Measurements from ENCODE around the gene PPM1G. TPM values are rescaled to one million over a fixed set of nuclear protein-coding genes. Genes with fewer than 3 reads are reported as not detected.

Gene PPM1G, protein sequence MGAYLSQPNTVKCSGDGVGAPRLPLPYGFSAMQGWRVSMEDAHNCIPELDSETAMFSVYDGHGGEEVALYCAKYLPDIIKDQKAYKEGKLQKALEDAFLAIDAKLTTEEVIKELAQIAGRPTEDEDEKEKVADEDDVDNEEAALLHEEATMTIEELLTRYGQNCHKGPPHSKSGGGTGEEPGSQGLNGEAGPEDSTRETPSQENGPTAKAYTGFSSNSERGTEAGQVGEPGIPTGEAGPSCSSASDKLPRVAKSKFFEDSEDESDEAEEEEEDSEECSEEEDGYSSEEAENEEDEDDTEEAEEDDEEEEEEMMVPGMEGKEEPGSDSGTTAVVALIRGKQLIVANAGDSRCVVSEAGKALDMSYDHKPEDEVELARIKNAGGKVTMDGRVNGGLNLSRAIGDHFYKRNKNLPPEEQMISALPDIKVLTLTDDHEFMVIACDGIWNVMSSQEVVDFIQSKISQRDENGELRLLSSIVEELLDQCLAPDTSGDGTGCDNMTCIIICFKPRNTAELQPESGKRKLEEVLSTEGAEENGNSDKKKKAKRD
- 100 to 1,000 TPM in 1 of 3 donors, 10 to 100 TPM in 2; 84.3 to 105 (median 95.1) TPM for polyA plus RNA-seq (ENCODE audit: insufficient read length in 3 of 3)
- long read RNA-seq, donor 1, transcript PPM1G-201 (10 exons, 2,311 nt): major isoform, 12 of 64 reads
- long read RNA-seq, donor 1, partial matches to known transcripts: 51 of 64 reads
- long read RNA-seq, donor 1, other reads (novel, unspliced or antisense): 0 of 64 reads
- long read RNA-seq, donor 2, transcript PPM1G-201 (10 exons, 2,311 nt): major isoform, 8 of 31 reads
- long read RNA-seq, donor 2, partial matches to known transcripts: 23 of 31 reads
- long read RNA-seq, donor 2, other reads (novel, unspliced or antisense): 0 of 31 reads
- long read RNA-seq, donor 3, transcript PPM1G-201 (10 exons, 2,311 nt): major isoform, 14 of 86 reads
- long read RNA-seq, donor 3, partial matches to known transcripts: 71 of 86 reads
- long read RNA-seq, donor 3, other reads (novel, unspliced or antisense): 0 of 86 reads
- long read RNA-seq, donor 4, transcript PPM1G-201 (10 exons, 2,311 nt): major isoform, 15 of 99 reads
- long read RNA-seq, donor 4, partial matches to known transcripts: 64 of 99 reads
- long read RNA-seq, donor 4, other reads (novel, unspliced or antisense): 20 of 99 reads
- long read RNA-seq, donor 5: 0 reads
- long read RNA-seq, donor 6, transcript PPM1G-201 (10 exons, 2,311 nt): major isoform, 8 of 41 reads
- long read RNA-seq, donor 6, partial matches to known transcripts: 33 of 41 reads
- long read RNA-seq, donor 6, other reads (novel, unspliced or antisense): 0 of 41 reads
- long read RNA-seq, donor 7, transcript PPM1G-201 (10 exons, 2,311 nt): major isoform, 11 of 41 reads
- long read RNA-seq, donor 7, partial matches to known transcripts: 30 of 41 reads
- long read RNA-seq, donor 7, other reads (novel, unspliced or antisense): 0 of 41 reads
- long read RNA-seq, donor 8, transcript PPM1G-201 (10 exons, 2,311 nt): major isoform, 20 of 99 reads
- long read RNA-seq, donor 8, partial matches to known transcripts: 79 of 99 reads
- long read RNA-seq, donor 8, other reads (novel, unspliced or antisense): 0 of 99 reads
- long read RNA-seq, donor 9, transcript PPM1G-201 (10 exons, 2,311 nt): major isoform, 14 of 57 reads
- long read RNA-seq, donor 9, partial matches to known transcripts: 43 of 57 reads
- long read RNA-seq, donor 9, other reads (novel, unspliced or antisense): 0 of 57 reads
- long read RNA-seq, donor 10, transcript PPM1G-201 (10 exons, 2,311 nt): major isoform, 20 of 44 reads
- long read RNA-seq, donor 10, partial matches to known transcripts: 24 of 44 reads
- long read RNA-seq, donor 10, other reads (novel, unspliced or antisense): 0 of 44 reads
- long read RNA-seq, donor 11, transcript PPM1G-201 (10 exons, 2,311 nt): major isoform, 22 of 30 reads
- long read RNA-seq, donor 11, partial matches to known transcripts: 8 of 30 reads
- long read RNA-seq, donor 11, other reads (novel, unspliced or antisense): 0 of 30 reads
- long read RNA-seq, donor 12, transcript PPM1G-201 (10 exons, 2,311 nt): major isoform, 6 of 19 reads
- long read RNA-seq, donor 12, partial matches to known transcripts: 13 of 19 reads
- long read RNA-seq, donor 12, other reads (novel, unspliced or antisense): 0 of 19 reads
- long read RNA-seq, donor 13, transcript PPM1G-201 (10 exons, 2,311 nt): major isoform, 11 of 124 reads
- long read RNA-seq, donor 13, partial matches to known transcripts: 112 of 124 reads
- long read RNA-seq, donor 13, other reads (novel, unspliced or antisense): 0 of 124 reads
- long read RNA-seq, donor 14, transcript PPM1G-201 (10 exons, 2,311 nt): major isoform, 7 of 28 reads
- long read RNA-seq, donor 14, partial matches to known transcripts: 20 of 28 reads
- long read RNA-seq, donor 14, other reads (novel, unspliced or antisense): 0 of 28 reads
- long read RNA-seq, donor 15, transcript PPM1G-201 (10 exons, 2,311 nt): major isoform, 9 of 9 reads
- long read RNA-seq, donor 15, partial matches to known transcripts: 0 of 9 reads
- long read RNA-seq, donor 15, other reads (novel, unspliced or antisense): 0 of 9 reads
- long read RNA-seq, donor 16, transcript PPM1G-201 (10 exons, 2,311 nt): major isoform, 55 of 136 reads
- long read RNA-seq, donor 16, partial matches to known transcripts: 81 of 136 reads
- long read RNA-seq, donor 16, other reads (novel, unspliced or antisense): 0 of 136 reads

DNA sequence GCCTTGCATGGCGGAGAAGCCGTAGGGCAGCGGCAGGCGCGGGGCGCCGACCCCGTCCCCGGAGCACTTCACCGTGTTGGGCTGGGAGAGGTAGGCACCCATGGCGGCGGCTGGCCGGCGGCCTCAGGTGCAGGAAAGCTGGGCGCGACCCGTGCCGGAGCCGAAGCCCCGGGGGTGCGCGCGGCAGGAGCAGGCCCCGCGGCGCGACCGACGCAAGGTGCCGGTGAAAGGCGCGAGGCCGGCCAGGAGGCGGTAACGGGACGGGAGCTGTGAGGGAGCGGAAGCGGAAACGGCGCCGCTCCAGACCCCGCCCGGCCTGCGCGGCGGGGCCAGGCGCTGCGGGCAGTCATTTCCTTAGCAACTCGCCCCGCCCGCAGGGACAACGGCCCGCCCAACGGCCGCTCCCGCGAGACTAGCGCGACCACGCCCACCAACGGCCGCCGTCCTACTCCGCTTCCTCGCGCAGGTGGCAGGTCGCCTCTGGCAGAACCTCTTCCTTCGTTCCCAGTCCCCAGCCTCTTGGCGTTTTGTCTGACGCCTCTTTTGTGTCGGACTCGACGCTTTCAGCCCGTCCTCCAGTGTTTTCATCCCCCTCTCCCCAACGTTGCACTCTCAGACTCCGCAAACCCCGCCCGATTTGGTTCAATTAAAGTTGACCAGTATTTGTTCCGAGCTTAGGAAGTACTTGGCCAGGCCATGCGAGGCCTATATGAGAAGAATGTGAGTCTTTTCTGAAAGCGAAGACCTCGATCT is at the start of gene PPM1G:
TSS of gene PPM1G (minus strand) at position 271 of the 753 bp plus-strand sequence. CDS start at position 102, 169 bp downstream.
- DNase-seq (ENCODE audit: extremely low read depth in 1 of 11, low read depth in 9 of 11, low spot score in 4 of 11): peak; percentile 84 to 93 (median 89)

DNA sequence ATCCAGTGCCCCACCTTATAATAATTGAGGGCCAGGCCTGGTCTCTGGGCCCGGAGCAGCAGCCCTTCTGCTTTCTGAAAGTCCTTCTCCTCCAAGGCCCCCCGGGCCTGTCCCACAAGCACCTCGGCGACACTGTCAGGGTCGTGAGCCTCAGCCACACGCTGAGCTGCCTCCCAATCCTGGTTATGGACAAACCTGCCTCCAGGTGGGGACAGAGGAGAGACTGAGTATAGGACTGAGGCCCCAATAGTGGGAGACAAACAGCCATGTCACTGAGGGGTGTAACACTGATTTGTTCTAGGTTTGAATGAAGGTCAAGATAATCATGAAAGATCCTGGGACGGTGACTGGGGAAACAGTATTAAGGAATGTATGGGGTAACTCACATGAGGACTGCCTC is 44.6 kb upstream of the PPM1G start:
- no peak for DNase-seq (ENCODE audit: extremely low read depth in 1 of 11, low read depth in 9 of 11, low spot score in 4 of 11)

DNA sequence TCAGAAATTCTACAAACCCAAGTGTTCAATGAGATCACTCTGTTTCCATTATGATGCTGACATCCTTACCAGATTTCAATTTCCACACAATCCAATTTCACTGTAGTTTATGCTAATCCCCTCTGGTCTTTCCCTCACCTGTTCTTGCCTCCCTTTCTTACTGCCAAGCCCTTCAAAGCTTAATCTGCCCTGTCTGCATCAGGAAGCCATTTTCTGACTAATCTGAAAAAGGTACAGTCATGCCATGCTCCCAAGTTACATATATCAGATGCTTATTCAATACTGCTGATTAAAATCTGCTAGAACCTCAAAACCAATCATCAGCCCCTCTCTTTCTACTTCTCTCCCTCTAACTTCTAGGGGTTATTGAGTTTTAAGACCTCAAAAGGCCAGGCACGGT is 41.7 kb upstream of the PPM1G start:
- no peak for DNase-seq (ENCODE audit: extremely low read depth in 1 of 11, low read depth in 9 of 11, low spot score in 4 of 11)

DNA sequence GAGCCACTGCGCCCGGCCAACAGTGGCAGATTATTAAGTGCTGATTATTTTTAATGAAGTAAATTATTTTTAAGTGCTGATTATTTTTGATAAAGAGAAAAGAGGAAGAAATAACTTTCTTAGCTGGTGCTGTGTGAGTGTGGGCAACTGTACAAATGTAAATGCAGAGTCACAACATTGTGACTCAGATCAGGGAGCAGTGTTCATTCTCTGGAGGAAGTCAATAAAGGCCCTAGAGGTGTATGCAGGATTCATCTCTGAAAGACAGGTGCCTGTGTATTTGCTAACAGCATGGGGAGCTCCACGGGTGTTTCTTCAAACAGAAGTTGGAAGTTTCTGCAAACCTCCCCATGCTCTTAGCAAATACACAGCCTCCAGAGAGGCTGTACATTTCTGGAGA is 39.0 kb upstream of the PPM1G start:
- DNase-seq (ENCODE audit: extremely low read depth in 1 of 11, low read depth in 9 of 11, low spot score in 4 of 11): no peak

DNA sequence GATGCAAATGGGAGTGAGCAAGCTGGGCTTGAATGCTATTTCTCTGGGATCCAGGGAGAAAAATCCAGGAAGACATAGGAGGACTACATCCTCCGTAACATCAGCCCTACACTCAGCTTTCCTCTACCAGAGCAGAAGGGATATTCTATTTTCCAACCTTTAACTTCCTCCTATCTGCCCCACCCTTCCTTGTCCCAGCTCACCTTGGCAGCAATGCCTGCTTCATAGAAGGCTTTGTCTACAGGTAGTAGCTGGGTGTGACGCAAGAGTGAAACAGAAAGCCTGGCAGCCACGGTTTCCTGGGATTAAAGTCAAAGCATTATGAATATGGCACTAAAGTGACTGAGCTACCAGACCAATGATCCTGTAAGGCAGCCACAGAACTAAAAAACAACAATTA is 36.7 kb upstream of the PPM1G start:
- DNase-seq (ENCODE audit: extremely low read depth in 1 of 11, low read depth in 9 of 11, low spot score in 4 of 11): no peak

DNA sequence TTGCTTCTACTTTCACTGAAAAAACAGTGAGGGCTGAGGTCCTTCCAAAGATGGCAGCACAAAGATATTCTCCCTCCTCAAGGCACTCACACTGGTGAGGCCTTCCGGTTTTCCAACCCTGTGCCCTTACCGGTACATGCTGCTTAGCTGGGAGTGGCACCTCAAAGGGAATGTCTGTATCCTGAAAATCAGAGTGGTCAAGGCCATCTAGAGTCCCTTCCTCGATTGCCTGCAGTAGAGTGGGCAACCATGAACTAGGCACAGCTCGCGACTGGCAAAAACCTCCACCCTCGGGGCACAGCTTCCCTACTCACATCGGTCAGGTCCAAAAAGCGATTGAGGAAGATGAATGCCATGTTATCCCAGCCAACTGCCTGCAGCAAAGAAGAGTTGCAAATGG is 36.2 kb upstream of the PPM1G start:
- DNase-seq (ENCODE audit: extremely low read depth in 1 of 11, low read depth in 9 of 11, low spot score in 4 of 11): no peak

DNA sequence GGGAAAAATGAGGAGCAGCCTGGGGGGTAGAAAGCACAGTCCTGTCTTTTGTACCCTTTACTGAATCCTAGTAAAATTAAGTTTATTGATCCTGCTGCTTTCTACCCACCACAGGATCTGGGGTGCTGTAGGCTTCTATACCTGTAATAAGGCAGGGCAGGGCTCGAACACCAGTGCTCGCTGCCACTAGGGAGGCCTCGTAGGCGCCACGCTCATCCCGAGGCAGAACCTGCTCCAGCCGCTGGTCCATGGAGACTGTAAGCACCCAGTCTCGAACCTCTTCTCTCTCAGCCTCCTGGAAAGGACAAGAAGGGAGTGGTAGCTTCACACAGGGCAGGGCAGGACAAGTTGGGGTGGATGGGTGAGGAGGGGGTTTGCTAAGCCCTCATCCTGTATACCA is 35.8 kb upstream of the PPM1G start:
- DNase-seq (ENCODE audit: extremely low read depth in 1 of 11, low read depth in 9 of 11, low spot score in 4 of 11): no peak

DNA sequence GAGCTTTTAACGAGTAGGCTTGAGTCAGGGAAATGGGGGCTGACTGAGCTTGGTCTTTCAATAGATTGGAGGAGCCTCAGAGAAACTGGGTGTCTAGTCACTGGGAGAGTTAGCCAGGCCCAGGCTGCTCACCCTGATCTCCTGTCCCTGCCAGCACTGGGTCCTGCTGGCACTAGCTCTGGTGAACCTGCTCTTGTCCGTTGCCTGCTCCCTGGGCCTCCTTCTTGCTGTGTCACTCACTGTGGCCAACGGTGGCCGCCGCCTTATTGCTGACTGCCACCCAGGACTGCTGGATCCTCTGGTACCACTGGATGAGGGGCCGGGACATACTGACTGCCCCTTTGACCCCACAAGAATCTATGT is 33.5 kb upstream of the PPM1G start:
- no peak for DNase-seq (ENCODE audit: extremely low read depth in 1 of 11, low read depth in 9 of 11, low spot score in 4 of 11)

DNA sequence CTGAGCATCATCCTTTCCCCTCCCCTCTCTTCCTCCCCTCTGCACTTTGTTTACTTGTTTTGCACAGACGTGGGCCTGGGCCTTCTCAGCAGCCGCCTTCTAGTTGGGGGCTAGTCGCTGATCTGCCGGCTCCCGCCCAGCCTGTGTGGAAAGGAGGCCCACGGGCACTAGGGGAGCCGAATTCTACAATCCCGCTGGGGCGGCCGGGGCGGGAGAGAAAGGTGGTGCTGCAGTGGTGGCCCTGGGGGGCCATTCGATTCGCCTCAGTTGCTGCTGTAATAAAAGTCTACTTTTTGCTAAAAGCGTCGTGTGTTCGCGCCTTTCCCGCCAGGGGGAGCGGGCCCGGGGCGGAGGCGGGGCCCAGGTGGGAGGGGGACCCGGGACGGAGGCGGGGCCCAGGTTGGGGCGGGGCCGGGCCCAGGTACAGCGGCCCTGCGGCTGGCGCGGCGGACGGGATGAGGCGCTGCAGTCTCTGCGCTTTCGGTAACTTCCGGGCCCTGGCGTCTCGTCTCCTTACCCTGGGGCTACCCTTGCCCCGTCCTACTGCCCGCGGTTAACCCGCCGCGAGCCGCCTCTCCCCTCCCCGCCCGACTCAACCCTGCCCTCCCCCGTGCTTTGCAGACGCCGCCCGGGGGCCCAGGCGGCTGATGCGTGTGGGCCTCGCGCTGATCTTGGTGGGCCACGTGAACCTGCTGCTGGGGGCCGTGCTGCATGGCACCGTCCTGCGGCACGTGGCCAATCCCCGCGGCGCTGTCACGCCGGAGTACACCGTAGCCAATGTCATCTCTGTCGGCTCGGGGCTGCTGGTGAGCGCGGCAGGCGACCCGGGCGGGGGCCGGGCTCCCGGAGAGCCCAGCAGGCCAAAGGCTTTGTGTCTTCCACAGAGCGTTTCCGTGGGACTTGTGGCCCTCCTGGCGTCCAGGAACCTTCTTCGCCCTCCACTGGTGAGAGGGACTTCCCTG is 32.8 kb upstream of the PPM1G start, which contains the start of gene KRTCAP3:
TSS of gene KRTCAP3 (plus strand) at position 424 of the 962 bp plus-strand sequence. CDS start at position 456, 32 bp downstream.
- DNase-seq (ENCODE audit: extremely low read depth in 1 of 11, low read depth in 9 of 11, low spot score in 4 of 11): peak in 7 of 11 donors; percentile 9 to 39 (median 30)

DNA sequence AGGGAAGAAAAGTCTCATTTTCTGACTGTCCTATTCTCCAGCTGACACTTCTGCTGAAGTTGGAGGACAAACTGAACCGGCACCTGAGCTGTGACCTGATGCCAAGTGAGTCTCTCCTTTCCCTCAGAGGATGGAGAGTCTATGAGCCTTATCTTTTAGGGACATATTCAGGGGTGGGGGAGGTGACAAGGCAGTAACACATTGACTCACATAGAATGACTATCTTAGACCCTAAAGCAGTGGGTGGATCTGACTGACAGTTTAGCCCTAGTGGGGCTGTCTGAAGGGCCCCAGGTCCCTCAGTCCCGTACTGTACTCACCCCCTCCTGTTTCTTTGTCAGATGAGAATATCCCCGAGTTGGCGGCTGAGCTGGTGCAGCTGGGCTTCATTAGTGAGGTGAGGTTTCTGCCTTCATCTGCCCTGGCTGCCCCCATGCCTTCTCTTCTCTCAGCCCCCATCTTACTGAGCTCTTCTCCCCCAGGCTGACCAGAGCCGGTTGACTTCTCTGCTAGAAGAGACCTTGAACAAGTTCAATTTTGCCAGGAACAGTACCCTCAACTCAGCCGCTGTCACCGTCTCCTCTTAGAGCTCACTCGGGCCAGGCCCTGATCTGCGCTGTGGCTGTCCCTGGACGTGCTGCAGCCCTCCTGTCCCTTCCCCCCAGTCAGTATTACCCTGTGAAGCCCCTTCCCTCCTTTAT is 32.0 kb upstream of the PPM1G start:
- no peak for DNase-seq (ENCODE audit: extremely low read depth in 1 of 11, low read depth in 9 of 11, low spot score in 4 of 11)

DNA sequence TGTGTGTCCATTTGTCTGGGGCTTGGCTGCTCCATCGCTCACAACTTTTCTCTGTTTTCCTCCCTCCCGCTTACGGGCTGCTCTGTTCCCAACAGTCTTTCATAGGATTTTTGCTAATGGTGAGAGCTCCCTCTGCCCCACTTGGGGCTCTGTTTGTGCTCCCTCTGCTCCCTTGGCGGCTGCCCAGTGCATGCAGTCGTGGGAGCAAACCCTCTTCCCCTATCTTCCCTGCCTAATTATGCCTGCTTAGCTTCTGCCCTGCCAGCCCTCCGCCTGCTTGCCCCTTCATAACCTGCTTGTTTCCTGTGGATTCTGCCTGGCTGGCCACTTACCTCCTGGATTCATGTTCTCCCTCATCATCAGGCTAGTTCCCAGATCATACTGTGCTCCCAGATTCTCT is 26.2 kb upstream of the PPM1G start:
- DNase-seq (ENCODE audit: extremely low read depth in 1 of 11, low read depth in 9 of 11, low spot score in 4 of 11): no peak

DNA sequence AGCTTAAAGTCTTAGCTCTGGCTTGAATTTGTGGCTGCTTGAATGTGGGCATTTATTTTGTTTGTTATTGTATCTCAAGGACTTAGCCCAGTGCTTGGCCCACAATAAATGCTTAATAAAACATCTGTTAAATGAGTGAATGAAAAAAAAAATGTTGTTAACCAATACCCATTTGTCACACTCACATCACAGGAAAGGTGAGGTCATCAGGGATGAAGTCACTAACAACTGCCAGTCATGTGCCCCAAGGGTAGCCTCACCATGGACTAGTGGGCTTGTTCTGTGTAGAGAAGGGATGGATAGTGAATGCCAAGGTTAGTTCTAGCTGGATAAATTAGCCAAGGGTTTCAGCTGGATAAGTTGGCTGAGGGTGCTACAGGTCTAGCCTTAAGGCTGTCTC is 22.0 kb upstream of the PPM1G start:
- DNase-seq (ENCODE audit: extremely low read depth in 1 of 11, low read depth in 9 of 11, low spot score in 4 of 11): no peak

DNA sequence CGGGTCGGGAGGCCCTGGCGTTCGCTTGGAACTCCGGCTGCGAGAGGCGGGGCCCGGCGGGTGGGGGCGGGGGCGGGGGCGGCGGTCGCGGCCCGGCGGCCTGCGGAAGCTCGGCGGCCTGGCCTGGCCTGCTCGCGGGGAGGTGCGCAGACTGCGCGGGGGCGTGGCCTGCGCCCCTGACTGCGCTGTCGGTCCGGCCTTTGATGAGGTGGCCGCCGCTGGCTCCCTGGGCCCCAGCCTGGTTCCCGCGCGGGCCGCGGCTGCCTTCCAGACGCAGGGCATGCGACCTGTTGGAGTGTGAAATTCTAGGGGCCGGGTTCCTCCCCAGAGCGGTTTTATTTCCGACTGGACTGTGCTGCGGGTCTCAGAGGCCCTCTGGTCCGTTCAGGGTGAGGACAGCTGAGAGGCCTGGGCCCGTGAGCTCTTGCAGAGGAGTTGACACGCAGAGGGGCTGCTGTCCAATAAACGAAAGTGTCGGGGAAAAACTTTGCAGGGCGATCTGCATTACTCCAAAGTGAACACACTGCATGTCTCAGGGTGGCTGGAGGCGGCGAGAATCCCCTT is 19.7 kb upstream of the PPM1G start:
- DNase-seq (ENCODE audit: extremely low read depth in 1 of 11, low read depth in 9 of 11, low spot score in 4 of 11): peak in 10 of 11 donors; percentile 51 to 78 (median 68)
